Measurements from ENCODE around the gene LGALS4.
"Not testable (repeated sequence)": the region's sequence is repeated elsewhere in the genome, so short reads cannot be mapped to it uniquely, and the experiment has no call there.

LGALS4 gene

GRCh38 chr19:38799104-38799503, 13.6 kb downstream of the LGALS4 start:
- Mint-ChIP-seq H3K4me3 (no peak overlapping the region), H3K4me1 (no peaks in the 10 kb centered on the region), H3K27ac (no peak overlapping the region), H3K9me3 (no peaks in the 10 kb centered on the region), H3K36me3 (no peaks in the 10 kb centered on the region)
- ATAC-seq (no peak), DNase-seq (ENCODE audit: low spot score in 2 of 2) (no peak)

DNA sequence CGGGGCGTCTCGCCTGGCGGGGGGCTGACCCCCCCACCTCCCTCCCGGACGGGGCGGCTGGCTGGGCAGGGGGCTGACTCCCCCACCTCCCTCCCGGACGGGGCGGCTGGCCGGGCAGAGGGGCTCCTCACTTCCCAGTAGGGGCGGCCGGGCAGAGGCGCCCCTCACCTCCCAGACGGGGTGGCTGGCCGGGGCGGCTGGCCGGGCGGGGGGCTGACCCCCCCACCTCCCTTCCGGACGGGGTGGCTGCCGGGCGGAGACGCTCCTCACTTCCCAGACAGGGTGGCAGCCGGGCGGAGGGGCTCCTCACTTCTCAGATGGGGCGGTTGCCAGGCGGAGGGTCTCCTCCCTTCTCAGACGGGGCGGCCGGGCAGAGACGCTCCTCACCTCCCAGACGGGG, 15.0 kb downstream of the LGALS4 start:
- H3K4me1 Mint-ChIP-seq; H3K36me3 Mint-ChIP-seq; H3K27ac Mint-ChIP-seq; H3K9me3 Mint-ChIP-seq; DNase-seq (ENCODE audit: low spot score in 2 of 2); ATAC-seq; H3K4me3 Mint-ChIP-seq: not testable (repeated sequence)

DNA sequence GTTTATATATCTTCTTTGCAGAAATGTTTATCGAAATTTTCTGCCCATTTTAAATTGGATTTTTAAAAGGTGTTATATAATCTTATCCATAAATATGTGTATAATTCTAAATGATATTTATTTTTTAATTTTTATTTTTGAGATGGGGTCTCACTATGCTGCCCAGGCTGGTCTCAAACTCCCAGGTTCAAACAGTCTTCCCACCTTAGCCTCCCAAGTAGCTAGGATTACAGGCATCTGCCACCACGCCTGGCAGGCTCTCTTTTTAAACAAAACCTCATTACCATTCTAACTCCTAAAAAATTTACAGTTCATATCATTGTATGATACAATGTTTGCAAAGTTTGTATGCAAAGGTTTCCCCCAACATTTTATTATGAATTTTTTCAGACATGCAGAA, 16.6 kb downstream of the LGALS4 start:
- no peaks in the 10 kb centered on the region for H3K9me3 Mint-ChIP-seq
- no peaks in the 10 kb centered on the region for H3K36me3 Mint-ChIP-seq
- no peak for ATAC-seq
- DNase-seq (ENCODE audit: low spot score in 2 of 2): no peak
- H3K27ac Mint-ChIP-seq: no peak overlapping the region
- no peak overlapping the region for H3K4me3 Mint-ChIP-seq
- H3K4me1 Mint-ChIP-seq: peaks cover 10% of the 10 kb centered on the region

DNA sequence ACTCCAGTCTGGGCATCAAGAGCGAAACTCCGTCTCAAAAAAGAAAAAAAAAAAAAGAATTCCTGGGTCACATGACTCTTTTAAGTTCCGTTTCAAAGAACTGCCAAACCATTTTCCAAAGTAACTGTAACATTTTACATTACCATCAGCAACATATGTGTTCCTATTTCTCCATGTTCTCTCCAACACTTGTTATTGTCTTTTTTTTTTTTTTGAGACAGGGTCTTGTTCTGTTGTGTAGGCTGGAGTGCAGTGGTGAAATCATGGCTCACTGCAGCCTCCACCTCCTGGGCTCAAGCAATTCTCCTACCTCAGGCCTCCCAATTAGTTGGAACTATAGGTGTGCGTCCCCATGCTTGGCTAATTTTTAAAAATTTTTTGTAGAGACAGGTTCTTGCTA, 17.2 kb downstream of the LGALS4 start:
- Mint-ChIP-seq H3K27ac (no peak overlapping the region), H3K4me1 (peaks cover 10% of the 10 kb centered on the region), H3K9me3 (no peaks in the 10 kb centered on the region), H3K36me3 (no peaks in the 10 kb centered on the region), H3K4me3 (no peak overlapping the region)
- ATAC-seq: no peak
- no peak for DNase-seq (ENCODE audit: low spot score in 2 of 2)

- ATAC-seq (no peak), DNase-seq (ENCODE audit: low spot score in 2 of 2) (no peak)
- Mint-ChIP-seq H3K36me3 (no peaks in the 10 kb centered on the region), H3K4me1 (peaks cover 10% of the 10 kb centered on the region), H3K27ac (no peak overlapping the region), H3K9me3 (no peaks in the 10 kb centered on the region), H3K4me3 (peak overlapping the region; percentile 43)
Measured at GRCh38 chr19:38793671-38794070, 19.1 kb downstream of the LGALS4 start.

- Mint-ChIP-seq H3K36me3 (no peaks in the 10 kb centered on the region), H3K4me3 (peak overlapping the region; percentile 43), H3K9me3 (no peaks in the 10 kb centered on the region), H3K4me1 (peaks cover 10% of the 10 kb centered on the region), H3K27ac (no peak overlapping the region)
- DNase-seq (ENCODE audit: low spot score in 2 of 2): no peak
- ATAC-seq: no peak
Measured at GRCh38 chr19:38793177-38793576, 19.6 kb downstream of the LGALS4 start.

GRCh38 chr19:38792250-38793111, 20.3 kb downstream of the LGALS4 start:
- Mint-ChIP-seq H3K27ac (no peak overlapping the region), H3K36me3 (no peaks in the 10 kb centered on the region), H3K4me1 (peaks cover 10% of the 10 kb centered on the region), H3K4me3 (peak overlapping the region; percentile 43), H3K9me3 (no peaks in the 10 kb centered on the region)
- peak; percentile 7 for ATAC-seq
- peak in 1 of 2 donors; percentile 59 for DNase-seq (ENCODE audit: low spot score in 2 of 2)

DNA sequence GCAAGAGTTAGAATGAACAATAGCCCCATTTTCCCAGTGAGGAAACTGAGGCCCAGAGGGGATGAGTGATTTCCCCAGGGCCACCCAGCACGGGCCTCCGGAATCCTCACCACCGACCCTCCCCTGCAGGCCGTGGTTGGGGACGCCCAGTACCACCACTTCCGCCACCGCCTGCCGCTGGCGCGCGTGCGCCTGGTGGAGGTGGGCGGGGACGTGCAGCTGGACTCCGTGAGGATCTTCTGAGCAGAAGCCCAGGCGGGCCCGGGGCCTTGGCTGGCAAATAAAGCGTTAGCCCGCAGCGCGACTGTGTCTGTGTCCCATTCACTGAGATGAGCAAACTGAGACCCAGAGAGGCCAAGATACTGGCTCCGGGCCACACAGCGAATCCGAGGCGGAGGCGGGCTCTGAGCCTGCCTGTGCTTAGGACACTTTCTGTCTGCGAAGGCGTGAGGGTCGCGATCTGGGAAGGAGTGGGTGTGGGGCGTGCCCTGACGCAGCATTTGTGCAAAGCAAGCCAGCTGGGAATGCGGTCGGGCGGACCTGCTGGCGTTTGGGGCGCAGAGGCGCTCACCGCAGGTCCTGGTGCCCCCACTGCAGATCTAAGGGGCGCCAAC, 21.2 kb downstream of the LGALS4 start:
- DNase-seq (ENCODE audit: low spot score in 2 of 2); H3K36me3 Mint-ChIP-seq; H3K4me1 Mint-ChIP-seq; H3K4me3 Mint-ChIP-seq; H3K9me3 Mint-ChIP-seq; H3K27ac Mint-ChIP-seq: not testable (repeated sequence)
- peak; percentile 96 for ATAC-seq

DNA sequence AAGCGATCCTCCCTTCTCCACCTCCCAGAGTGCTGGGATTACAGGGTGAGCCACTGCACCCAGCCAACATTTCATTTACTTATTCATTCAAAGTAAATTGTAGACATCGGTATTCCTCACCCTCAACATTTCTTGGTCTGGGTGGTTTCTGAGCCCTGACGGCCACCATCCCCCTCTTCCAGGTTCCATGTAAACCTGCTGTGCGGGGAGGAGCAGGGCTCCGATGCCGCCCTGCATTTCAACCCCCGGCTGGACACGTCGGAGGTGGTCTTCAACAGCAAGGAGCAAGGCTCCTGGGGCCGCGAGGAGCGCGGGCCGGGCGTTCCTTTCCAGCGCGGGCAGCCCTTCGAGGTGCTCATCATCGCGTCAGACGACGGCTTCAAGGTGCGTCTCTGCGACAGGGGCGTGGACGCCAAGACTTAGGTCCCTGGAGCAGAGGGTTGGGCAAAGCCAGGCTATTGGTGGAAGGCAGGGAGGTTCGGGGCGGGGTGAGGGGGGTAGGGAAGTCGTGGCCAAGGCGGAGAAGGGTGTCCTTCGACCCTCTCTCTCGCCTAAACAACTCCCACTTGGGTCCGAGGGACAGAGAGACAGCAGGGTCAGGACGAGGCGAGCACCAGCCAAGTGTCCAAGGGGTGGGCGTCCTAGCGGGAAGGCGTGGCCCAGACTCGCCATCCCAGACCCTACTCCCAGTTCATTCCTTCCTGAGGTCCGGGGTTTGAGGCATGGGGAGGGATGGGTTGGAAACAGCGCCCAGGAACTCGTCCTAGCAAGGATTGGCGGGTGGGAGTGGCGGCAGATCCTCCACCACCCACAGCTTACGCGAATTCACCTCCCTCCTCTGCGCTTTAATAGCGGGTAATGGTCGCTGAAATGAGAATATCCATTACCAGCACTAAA, 22.0 kb downstream of the LGALS4 start:
- ATAC-seq; H3K36me3 Mint-ChIP-seq; DNase-seq (ENCODE audit: low spot score in 2 of 2); H3K9me3 Mint-ChIP-seq; H3K27ac Mint-ChIP-seq; H3K4me1 Mint-ChIP-seq; H3K4me3 Mint-ChIP-seq: not testable (repeated sequence)

DNA sequence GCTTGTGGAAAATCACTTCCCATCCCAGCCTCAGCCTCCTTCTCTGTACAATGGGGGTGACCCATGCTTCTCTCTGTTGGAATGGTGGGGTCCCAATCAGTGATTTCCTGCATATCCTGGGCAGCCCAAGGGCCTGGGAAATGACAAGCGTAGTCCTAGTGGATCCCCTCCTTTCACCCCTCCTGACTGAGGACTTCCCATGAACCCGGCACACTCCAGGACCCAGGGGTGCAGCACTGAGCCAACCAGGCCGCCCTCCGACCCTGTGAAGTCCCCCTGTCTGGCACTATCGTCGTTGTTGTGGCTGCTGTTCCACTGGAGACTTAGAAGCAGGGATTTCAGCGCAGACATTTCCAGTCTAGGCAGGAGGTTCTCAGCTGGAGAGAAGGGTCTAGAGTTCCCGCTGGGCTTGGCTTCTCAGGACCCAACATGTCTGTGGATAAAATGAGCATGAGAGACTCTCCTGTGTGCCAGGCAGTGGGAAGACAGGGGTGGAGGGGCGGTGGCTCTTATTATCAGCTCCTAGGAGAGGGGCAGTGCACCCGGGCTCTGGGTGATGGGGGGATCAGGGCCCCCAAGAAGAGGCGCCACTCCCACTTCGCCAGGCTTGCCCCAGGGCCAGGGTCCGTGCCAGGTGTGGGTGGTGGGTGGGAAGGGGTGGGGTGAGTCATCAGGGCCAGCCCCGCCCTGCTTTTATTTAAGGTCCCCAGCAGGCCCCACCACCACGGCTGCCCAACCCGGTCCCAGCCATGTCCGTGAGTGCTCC, 24.1 kb downstream of the LGALS4 start, which contains the start of gene LGALS7B:
LGALS7B (plus strand) TSS at position 723 of the 766 bp plus-strand sequence; CDS start at position 750, 27 bp downstream.
- H3K36me3 Mint-ChIP-seq: no peaks in the 10 kb centered on the region
- H3K4me1 Mint-ChIP-seq: peaks cover 10% of the 10 kb centered on the region
- ATAC-seq (no peak), DNase-seq (ENCODE audit: low spot score in 2 of 2) (no peak)
- H3K27ac Mint-ChIP-seq: peak within 1 kb of the TSS; percentile 65
- H3K4me3 Mint-ChIP-seq: no peak within 1 kb of the TSS
- no peaks in the 10 kb centered on the region for H3K9me3 Mint-ChIP-seq

DNA sequence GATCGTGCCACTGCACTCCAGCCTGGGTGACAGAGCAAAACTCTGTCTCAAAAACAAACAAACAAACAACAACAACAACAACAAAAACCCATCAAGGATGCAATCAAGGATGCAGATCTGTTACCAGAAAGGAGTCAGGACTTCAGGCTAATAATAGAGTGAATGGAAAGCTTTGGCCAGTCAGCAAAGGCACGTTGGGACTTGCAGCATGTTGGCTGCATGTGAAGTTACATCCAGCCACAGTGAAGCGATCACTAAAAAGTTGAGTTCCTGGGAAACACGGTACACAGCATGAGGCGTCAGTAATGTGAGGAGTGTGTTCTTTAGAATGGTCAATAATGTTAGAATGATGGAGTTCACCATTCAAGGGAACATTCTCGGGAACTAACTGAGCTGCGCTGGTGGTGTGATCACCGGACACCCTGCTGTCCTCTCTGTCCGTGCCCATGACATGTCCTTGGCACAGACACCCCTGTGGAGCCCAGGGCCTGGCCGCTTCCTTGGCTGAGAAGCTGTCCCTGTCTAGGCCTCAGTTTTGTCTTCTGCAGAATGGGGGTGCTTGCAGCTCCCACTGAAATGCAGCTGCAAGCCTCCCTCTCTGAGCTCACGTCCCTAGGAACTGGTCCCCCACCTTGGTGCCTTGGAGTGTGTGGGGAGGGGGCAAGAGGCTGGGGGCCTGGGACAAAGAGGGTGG, 26.0 kb downstream of the LGALS4 start:
- H3K36me3 Mint-ChIP-seq: no peaks in the 10 kb centered on the region
- no peak overlapping the region for H3K4me3 Mint-ChIP-seq
- H3K9me3 Mint-ChIP-seq: no peaks in the 10 kb centered on the region
- no peaks in the 10 kb centered on the region for H3K4me1 Mint-ChIP-seq
- ATAC-seq (no peak), DNase-seq (ENCODE audit: low spot score in 2 of 2) (no peak)
- peak overlapping the region; percentile 43 for H3K27ac Mint-ChIP-seq

GRCh38 chr19:38786061-38786460, 26.7 kb downstream of the LGALS4 start:
- not testable (repeated sequence) for ATAC-seq; H3K4me1 Mint-ChIP-seq; H3K4me3 Mint-ChIP-seq; H3K9me3 Mint-ChIP-seq; H3K36me3 Mint-ChIP-seq; DNase-seq (ENCODE audit: low spot score in 2 of 2)
- H3K27ac Mint-ChIP-seq: peak overlapping the region; percentile 70

DNA sequence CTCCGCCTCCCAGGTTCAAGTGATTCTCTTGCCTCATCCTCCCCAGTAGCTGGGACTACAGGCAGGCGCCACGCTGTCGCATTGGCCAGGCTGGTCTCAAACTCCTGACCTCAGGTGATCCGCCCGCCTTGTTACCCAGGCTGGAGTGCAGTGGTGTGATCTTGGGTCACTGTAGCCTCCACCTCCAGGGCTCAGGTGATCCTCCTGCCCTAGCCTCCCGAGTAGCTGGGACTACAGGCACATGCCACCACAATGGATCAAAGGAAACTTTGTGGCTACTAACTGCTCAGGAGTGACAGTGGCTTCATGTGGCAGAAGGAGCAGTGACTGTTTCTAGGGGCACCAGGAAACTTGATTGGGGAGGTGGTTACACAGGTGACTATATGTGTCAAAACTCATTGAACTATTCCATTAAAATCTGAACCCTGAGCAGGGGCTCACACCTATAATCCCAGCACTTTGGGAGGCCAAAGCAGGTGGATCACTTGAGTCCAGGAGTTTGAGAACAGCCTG, 27.5 kb downstream of the LGALS4 start:
- H3K4me3 Mint-ChIP-seq: no peak overlapping the region
- peak overlapping the region; percentile 70 for H3K27ac Mint-ChIP-seq
- no peak for DNase-seq (ENCODE audit: low spot score in 2 of 2)
- H3K4me1 Mint-ChIP-seq: no peaks in the 10 kb centered on the region
- H3K9me3 Mint-ChIP-seq: no peaks in the 10 kb centered on the region
- no peak for ATAC-seq
- no peaks in the 10 kb centered on the region for H3K36me3 Mint-ChIP-seq

DNA sequence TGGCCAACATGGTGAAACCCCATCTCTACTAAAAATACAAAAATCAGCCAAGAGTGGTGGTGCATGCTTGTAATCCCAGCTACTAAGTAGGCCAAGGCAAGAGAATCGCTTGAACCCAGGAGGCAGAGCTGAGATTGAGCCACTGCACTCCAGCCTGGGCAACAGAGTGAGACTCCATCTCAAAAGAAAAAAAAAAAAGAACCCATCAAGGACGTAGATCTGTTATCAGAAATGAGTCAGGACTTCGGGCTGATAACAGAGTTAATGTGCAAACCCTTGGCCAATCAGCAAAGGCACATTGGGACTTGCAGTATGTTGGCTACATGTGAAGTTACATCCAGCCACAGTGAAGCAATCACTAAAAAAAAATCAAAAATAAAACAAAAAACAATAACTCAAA, 28.5 kb downstream of the LGALS4 start:
- Mint-ChIP-seq H3K4me3 (no peak overlapping the region), H3K36me3 (no peaks in the 10 kb centered on the region), H3K9me3 (no peaks in the 10 kb centered on the region), H3K27ac (no peak overlapping the region), H3K4me1 (no peaks in the 10 kb centered on the region)
- ATAC-seq (no peak), DNase-seq (ENCODE audit: low spot score in 2 of 2) (no peak)
